Activated CD4-positive, alpha-beta T cell treated with anti-CD3 and anti-CD28 coated beads for 24 hours (primary cell): ENCODE data around the gene PDGFD.

Source experiments
- DNase-seq, 2 donors: peaks; one replicate each; pipeline ENCODE4 v3.0.0-alpha.2; 2020; ENCODE audit warnings: low read depth in 2 of 2

The PDGFD gene

DNA sequence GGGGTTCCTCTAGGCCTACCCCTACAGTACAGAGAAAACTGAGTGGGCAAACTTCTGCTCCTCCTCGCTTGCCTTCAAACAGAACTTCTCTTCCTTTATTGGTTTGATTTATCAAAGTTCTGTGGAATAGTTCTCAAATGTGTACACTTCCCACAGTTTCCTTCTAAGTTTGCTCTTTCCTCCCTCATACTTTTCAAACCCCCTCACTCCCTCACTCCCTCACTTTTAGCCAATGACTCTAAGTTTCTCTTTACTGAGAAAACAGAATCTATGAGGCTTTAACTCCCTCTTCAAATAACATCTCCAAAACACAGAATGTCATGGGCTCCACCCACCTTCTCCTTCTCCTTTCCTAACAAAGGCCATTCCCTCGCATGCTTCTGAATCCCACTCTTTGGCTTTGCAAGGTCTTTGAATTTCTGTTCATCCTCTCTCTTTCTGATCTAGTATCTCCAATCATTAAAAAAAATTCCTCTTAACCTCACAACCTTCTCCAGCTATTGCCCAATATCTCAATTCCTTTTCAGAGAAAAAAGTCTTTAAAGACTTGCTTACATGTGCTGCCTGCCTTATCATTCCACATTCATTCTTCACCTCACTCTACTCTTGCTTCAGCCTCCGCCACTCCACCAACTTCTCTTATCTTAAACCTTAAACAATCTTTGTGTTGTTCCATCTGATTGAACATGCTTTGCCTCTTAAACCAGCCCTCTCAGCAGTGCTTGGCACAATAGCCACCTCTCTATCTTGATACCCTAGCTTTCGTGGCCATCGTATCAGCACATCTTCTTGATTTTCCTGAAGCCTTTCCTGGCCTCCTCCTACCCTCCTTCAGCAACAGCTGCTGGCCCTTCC, 70.3 kb downstream of the PDGFD start:
- DNase-seq = no peak

DNA sequence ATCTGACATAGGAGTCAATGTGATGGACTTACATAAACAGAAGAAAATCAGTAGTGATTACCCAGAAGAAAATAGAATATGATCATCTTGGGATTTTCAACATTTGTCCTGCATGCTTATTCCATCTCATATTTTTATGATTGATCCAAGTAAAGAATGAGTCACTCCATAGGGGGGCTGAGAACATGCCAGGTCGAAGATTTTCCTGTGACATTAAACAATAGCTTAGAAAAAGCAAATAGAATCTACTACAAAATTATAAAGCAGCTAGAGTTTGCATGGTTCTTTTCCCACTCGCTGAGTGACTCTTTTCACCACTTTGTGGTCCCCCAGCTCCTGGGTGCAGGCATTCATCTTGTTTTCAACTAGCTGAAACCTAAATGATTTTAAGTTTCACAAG, 71.2 kb downstream of the PDGFD start:
- DNase-seq = no peak

DNA sequence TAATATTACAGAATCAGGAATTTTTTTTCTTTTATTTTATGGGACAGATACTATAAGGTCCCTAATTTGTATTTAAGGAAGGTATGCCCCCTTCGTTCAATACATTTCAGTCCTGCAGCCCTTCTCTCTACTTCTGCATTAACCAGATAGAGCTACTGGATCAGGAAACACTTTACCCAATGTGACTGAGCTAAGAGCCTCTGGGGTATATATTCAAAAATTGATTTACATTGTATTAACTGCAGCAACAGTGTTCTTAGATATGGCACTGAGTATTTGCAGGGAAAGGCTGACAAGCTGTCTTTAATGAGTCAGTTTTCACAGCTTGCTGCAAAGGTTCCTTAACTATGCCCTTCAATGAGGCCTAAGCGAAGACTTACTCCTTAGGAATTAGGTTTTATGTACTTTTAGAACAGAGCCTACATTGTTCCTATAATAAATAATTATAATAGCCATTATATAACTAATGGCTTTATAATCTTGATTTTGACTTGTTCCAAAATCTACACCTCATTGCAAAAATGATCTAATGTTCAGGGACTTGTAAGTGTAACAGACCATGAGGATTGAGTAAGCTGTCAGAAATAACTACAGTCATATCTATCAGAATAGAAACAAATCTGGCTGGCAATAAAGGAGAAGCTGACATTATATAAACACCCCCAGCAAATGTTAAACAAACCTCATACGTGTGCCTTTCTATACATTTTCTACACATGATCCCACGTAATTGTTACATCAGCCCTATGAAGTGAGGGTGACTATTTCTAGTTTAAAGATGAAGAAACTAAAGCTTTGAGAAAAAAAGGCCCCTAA, 72.5 kb downstream of the PDGFD start:
- DNase-seq = no peak

DNA sequence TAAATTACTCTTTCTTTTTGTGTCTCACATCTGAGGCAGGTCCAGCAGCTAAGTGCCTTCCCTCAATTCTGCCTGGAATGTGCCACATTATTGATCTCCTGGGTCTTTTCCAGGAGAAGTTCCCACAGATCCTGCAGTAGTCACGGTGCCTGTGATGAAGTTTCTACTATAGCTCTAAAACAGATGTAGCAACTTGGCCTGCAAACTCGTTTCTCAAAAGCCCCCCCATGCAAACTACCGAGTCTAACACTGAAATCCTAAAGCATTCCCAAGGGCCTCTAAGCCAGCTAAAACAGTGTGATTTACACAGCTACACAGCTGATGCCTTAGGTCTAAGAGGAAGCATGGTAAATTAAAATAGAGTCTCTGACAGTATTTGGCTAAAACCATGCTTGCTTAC, 73.2 kb downstream of the PDGFD start:
- no peak for DNase-seq

DNA sequence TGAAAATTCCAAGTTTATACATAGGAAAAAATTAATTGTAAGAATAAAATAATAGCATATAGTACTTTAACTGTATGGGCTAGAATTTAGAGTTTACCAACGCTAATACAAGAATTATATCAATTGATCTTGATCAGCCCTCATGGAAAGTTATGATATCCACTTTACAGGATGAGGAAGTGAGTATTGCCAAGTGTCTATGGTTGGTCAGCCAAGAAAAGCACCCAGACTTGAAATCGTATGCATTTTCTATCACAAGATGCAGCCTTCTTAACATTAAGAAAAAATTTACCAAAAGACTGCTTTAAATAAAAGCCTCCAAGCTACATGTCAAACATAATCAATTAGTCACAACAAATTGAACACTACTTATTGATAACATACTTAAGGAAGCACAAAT, 74.5 kb downstream of the PDGFD start:
- no peak for DNase-seq

DNA sequence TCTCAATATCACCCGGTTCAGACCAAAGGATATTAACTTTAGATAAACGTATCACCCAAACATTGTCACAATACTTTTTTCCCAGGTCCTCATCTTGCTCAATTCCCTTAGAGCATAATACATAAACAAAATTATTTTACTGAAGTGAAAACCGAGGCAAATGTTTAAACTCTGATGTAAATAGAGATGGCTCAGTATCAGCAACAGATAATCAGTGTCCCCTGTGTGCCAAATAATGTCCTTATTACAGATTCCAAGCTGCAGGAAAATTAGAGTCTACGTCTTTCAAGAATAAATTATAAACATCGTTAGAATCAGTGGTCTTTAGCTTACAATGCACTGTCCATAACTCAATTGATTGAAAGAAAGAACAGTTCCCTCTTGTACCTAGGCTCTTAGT, 77.3 kb downstream of the PDGFD start:
- DNase-seq = no peak

DNA sequence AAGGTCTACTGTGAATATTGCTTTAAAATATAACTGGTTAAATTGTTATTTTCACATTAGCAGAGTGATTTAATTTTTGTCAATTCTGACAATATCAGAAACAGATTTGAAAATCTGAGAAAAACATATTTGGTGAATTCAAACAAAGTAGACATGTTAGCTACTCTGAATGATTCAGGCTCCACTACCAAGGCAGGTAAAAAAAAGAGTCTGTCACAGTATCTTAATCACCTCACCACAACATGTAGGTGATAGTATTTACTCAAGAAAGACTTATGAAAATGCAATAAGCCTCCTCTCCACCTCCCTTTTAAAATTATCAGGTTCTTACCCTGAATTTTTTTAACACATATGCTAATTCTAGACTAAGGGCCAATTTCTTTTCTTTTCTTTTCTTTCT, 85.0 kb downstream of the PDGFD start:
- no peak for DNase-seq

DNA sequence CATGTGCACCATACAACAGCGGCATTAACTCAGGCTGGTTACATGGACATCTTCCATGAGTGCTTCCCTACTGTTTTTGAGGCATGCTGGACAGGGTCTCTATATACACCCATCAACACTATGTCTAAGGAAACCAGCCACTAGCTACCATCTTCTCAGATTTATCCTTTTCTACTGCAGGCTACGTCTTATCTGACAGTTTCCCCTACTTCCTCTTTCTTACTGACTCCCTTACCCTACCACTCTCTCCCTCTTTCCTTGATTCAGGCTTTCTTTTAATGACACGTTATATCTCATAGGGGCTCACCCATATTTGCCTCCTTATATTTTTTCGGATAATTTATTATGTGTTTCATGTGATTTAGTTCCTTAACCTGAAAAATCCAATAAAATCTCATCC, 85.7 kb downstream of the PDGFD start:
- DNase-seq = no peak

DNA sequence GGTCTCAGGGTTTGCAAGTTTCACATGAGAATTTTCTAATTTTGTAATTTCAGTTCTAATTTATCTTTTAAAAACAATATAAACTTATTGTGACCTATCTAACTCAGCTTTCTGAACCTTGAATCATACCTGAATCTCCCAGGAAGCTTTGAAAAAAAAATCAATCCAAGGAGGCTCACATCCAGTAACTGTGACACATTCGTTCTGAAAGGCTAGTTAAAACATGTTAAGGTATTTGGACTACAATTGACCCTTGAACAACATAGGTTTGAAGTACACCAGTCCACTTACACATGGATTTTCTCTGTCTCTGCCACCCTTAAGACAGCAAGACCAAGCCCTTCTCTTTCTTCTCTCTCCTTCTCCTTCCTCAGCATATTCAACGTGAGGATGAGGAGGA, 87.5 kb downstream of the PDGFD start:
- DNase-seq = no peak

DNA sequence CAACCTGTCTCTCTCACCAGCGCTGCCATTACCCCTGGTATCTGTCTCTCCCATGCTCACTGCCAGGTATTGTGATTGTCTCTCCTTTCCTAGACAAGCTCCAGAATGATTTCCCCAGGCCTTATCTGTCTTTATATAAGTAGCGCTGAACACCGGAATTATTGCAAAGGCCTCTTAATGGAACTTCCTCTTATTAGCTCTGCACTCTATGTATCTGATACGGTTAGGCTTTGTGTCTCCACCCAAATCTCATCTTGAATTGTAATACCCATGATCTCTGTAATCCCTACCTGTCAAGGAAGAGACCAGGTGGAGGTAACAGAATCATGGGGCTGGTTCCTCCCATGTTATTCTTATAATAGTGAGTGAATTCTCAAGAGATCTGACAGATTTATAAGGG, 88.2 kb downstream of the PDGFD start:
- DNase-seq = no peak

DNA sequence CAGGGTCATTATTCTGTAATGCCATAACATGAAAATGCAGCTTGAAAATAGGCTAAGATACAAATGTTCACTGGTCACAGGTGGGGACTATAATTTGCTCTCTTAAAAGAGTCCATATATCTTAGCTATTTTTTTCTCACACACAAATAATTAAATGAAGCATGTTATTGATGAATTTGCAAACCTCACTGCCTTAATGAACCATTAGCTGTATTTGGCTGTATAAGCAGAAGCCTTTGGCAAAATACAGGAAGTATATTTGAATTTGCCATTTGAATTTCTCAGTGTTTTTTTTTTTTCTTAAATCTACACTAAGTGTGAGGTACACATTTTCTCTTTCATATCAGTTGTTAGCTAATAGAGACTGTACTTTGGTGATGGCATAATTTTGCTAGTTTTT, 88.9 kb downstream of the PDGFD start:
- DNase-seq = no peak

DNA sequence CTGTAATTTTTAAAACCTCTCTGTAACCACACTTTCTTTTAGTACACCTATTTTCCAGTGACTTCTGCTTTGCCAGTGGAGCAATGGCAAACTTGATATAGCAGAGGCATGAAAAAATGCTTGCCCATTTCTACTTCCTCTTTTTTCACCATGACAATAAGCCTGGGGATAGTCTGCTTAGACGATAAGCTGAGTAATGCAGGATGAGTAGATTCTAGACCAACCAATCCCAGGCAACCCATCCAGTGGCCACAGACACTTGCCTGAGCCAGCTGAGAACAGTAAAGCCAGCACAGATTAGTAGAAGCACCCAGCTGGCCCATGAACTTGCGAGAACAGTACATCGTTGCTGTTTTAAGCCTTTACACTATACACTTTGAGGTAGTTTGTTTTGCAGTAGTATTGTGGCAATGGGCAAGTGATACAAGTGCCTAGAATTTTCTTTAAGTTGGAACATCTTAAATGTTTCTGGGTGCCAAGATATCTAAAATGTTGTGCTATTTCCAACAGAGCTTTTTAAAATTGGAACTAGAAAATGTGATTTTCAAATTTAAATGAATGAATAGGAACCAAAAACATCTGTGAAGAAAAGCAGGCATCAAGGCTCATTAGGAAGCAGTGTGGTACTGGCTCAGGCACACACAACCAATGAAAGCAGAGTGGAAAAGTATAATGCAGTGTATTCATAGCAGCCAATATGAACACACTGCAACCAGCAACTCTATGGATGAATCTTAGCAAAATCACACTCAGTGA, 89.8 kb downstream of the PDGFD start:
- no peak for DNase-seq

DNA sequence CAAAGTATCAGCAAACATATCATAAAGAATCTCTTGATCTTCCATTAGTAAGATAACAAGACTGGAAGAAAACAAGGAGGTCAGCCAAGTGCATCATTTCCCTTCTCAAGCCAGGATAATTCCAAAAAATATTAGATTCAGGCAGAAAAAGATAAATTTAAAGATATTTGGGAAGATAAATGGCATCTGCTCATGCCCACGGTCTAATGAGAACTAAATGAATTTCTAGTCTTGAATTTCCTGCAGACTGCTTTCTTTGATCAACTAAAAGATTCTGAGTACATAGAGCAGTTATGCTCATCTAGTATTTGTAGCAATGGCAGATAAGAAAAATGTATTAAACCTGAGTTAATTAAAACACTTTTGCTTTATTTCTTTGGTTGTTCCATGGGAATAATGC, 96.4 kb downstream of the PDGFD start:
- no peak for DNase-seq

DNA sequence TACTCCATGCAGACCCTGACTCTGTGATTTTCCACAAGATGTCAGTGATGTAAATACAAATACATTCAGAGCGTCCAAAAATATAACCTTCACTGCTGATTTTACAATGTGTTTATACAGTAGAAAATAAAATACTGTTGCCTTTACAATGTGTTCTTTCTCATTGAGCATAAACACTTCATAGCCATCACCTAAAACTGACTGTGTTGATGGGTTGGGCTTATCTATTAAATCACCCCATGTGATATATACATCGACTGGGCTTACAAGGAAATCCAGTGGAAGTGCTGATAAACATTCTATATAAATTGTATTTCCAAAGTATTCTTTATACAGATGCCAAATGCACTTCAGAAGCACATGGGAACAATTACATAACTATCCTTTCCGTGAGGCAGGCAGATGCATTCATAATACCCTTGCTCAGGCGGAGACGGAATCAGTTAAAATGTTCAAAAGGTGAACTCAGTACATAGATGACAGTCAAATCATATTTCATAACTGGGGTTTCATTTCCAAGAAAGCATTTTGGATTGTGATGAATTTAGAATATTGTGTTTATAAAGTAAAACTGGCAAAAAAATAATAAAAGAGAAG, 99.8 kb downstream of the PDGFD start:
- DNase-seq = no peak

DNA sequence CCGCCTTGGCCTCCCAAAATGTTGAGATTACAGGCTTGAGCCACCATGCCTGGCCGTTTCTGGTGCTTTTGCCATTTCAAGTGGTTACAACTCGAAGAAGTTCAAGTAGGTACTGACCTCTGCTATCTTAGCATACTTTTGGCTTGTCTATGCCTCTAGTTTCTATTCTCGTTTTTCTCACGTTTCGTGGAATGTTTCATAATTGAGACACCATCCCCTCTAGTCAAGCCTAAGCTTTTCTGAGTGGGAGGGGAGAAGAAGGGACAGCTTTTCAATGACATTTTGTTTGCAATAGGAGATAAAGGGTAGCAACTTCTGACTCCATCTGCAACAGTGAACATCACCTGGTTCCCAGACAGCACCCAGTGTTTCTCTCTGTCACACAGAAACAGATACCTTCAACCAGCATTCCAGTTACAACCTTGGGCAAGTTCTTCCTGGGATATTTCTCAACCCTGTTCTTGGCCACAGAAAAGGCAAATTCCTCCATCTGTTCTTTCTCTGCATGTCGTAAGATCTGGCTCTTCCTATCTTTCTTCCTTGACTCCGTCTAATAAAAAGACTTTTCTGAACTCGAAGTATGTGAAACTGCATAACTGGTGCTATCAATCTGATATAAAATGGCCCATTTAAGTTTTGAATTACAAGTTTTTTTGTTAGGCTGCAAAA, 102.0 kb downstream of the PDGFD start:
- DNase-seq = no peak

DNA sequence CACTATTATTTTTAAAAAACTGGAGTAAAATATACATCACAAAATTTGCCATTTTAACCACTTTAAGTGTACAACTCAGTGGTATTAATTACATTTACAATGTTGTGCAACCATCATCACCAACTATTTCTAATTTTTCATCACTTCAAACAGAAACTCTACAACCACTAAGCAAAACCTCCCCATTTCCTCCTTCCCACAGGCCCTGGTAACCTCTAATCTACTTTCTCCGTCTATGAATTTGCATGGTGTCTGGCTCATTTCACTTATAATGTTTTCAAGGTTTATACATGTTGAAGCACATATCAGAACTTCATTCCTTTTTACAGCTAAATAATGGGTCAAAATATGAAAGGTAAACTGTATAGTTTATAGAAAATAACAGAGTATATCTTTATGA, 103.1 kb downstream of the PDGFD start:
- no peak for DNase-seq

DNA sequence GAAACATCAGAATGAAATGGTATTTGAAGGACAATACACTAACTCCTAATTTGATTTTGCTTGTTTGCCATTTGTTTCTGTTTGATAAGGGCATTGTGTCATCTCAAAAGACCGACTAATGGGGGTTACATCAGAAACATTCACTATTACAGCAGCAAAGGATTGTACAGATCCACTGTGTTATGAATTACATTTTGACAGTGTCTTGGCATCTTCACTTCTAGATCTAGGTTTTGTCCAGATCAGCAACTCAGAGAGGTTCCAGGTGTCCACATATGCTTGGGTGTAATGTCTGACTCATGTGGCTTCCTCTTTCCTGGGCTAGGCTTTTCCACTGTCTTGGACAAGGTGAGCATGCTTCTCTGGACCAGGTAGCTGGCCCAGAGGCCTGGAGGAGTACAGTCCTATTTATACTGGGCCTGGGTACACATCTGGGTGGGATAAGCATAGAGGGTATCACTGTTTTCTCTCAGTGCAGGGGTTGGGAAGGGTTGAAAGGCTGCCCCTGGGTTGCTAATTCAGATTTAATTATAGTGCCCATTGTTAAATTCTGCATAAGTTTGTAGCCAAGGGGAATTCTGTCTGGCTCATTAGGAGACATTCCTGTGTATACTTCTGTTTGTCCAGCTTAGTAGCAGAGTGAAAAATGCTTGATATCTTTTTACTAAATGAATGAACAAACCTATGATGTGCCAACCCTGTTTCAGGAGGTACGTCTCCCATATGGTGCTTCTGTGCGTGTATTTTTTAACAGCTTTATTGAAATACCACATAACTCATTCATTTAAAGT, 103.7 kb downstream of the PDGFD start:
- no peak for DNase-seq

DNA sequence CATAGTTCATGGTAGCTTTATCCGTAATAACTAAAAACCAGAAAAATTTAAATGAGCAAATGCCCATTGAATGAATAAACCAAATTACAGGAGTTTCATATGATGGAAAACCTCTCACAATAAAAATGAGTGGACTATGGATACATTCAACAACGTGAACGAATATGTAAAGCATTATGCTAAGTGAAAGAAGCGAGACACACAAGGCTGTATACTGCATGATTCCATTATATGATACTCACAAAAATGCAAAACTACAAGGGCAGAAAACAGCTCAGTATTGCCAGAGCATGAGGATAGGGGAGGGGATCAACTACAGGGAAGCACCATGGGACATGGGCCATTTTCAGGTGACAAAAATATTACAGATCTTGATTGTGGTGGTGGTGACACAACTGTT, 105.3 kb downstream of the PDGFD start:
- no peak for DNase-seq

DNA sequence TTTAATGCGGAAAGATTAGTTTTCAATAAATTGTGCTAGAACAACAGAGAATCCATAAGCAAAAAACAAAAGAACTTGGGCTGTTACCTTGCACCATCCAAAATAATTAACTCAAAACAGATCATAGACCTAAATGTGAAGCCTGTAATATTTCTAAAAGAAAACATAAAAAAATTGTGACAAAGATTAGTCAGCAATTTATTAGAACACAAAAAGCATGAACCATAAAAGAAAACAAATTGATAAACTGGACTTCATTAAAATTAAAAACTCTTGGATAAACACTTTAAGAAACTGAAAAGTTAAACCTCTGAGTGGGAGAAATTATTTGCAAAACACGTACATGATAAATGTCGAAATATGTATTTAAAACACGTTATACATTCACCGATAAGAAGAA, 106.0 kb downstream of the PDGFD start:
- DNase-seq = no peak

DNA sequence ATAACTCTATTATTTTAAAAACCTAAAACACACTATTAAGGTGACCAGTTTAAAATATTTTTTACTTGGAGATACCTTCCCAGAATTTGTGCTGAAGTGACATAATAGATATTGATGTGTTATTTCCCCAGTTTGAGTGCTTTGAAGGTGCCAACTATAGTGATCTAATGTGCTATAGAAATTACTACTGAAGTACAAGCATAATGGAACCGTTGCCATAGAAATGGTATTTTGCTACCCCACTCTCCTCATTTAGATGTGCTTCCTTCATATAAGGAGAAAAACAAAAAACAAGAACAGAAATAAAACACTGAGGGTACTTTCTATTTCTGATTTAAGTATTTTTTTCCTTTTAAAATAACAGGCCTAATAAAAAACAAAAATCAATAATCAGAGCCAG, 108.4 kb downstream of the PDGFD start:
- no peak for DNase-seq
